NT2/D1 (cell line): ENCODE results near the gene MACIR.

Experiments
- DNase-seq: peaks from one replicate; pipeline ENCODE4 v3.0.0-alpha.2; 2011; ENCODE audit warnings: low read depth, low spot score
- H3K27me3 ChIP-seq: 2 replicates; pipeline ENCODE4 v1.6.0; 2011; ENCODE audit warnings: mild to moderate bottlenecking; ENCODE audit not compliant: insufficient read length, insufficient read depth
- H3K36me3 ChIP-seq: 2 replicates; pipeline ENCODE4 v1.6.1; 2011; ENCODE audit warnings: mild to moderate bottlenecking, low read length, mixed read lengths; ENCODE audit not compliant: insufficient read depth, insufficient read length
- H3K4me1 ChIP-seq: 2 replicates; pipeline ENCODE4 v1.5.1; 2011; ENCODE audit not compliant: insufficient read depth, insufficient read length
- H3K4me3 ChIP-seq: 2 replicates; pipeline ENCODE4 v1.5.1; 2011; ENCODE audit warnings: low read depth; ENCODE audit not compliant: insufficient read length
- H3K9ac ChIP-seq: 2 replicates; pipeline ENCODE4 v1.6.0; 2011; ENCODE audit warnings: low read depth; ENCODE audit not compliant: insufficient read length
- H3K9me3 ChIP-seq: 2 replicates; pipeline ENCODE4 v1.5.1; 2011; ENCODE audit warnings: mild to moderate bottlenecking, low read length; ENCODE audit not compliant: insufficient read depth
- SUZ12 ChIP-seq: IDR thresholded peaks from 2 replicates; pipeline ENCODE4 v1.6.1; 2011; ENCODE audit not compliant: insufficient read length, insufficient read depth; ENCODE audit errors: extremely low read depth
- YY1 ChIP-seq: IDR thresholded peaks from 2 replicates; pipeline ENCODE4 v1.6.1; 2011; ENCODE audit not compliant: insufficient read length, insufficient read depth
- ZNF274 ChIP-seq: IDR thresholded peaks from 2 replicates; pipeline ENCODE4 v1.6.1; 2011; ENCODE audit warnings: mild to moderate bottlenecking, low read depth, low read length

The MACIR gene, protein sequence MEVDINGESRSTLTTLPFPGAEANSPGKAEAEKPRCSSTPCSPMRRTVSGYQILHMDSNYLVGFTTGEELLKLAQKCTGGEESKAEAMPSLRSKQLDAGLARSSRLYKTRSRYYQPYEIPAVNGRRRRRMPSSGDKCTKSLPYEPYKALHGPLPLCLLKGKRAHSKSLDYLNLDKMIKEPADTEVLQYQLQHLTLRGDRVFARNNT

DNA sequence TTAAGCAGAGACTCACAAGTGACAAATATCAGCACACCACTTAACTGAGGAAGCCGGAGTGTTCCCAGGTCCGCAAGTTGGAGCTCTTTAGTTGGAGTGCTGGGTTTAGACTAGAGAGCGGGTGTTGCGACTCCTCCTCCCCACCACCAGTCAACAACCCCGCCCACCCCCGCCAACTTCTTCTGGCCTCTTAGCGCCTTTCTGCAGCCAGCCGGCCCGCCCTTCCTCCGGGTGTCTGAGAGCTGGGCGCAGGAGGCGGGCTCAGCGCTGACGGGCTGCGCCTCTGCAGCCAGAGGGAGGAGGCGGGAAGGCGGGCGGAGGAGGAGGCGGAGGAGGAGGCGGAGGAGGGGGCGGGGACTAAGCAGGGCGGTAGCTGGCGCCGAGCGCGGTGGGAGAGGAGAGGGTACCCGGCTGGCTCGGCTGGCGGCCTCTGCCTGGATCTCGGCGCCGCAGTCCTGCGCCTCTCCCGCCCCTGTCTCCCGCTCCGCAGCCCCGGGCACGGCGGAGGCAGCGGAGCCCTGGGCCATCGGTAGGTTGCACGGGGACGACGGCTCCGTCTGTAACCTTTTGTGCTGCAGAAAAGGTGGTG, at the start of gene MACIR:
Gene MACIR (plus strand): TSS at position 396 of the 589 bp plus-strand sequence. CDS start 17,157 bp downstream, outside the sequence.
- peak within 1 kb of the TSS; percentile 80 for H3K4me3 ChIP-seq
- H3K36me3 ChIP-seq = no peaks in the 10 kb centered on the region
- no peaks in the 10 kb centered on the region for H3K4me1 ChIP-seq
- H3K9me3 ChIP-seq = no peaks in the 10 kb centered on the region
- H3K27me3 ChIP-seq = no peaks in the 10 kb centered on the region
- no peak for TF ChIP-seq ZNF274
- TF ChIP-seq SUZ12 = no peak
- TF ChIP-seq YY1 = no peak
- peak; percentile 93 for DNase-seq
- peak within 1 kb of the TSS; percentile 92 for H3K9ac ChIP-seq

GRCh38 chr5:103209065-103209464, 49.5 kb upstream of the MACIR start:
- Histone ChIP-seq H3K9ac (no peak overlapping the region), H3K4me3 (no peak overlapping the region), H3K27me3 (no peaks in the 10 kb centered on the region), H3K9me3 (no peaks in the 10 kb centered on the region), H3K4me1 (no peaks in the 10 kb centered on the region), H3K36me3 (no peaks in the 10 kb centered on the region)
- DNase-seq = no peak
- no peak for TF ChIP-seq SUZ12
- TF ChIP-seq YY1 = no peak
- no peak for TF ChIP-seq ZNF274

GRCh38 chr5:103210952-103211351, 47.6 kb upstream of the MACIR start:
- Histone ChIP-seq H3K9me3 (no peaks in the 10 kb centered on the region), H3K9ac (no peak overlapping the region), H3K4me1 (no peaks in the 10 kb centered on the region), H3K36me3 (no peaks in the 10 kb centered on the region), H3K4me3 (no peak overlapping the region), H3K27me3 (no peaks in the 10 kb centered on the region)
- no peak for DNase-seq
- TF ChIP-seq ZNF274 = no peak
- TF ChIP-seq SUZ12 = no peak
- no peak for TF ChIP-seq YY1

GRCh38 chr5:103211576-103212561, 46.7 kb upstream of the MACIR start:
- Histone ChIP-seq H3K36me3 (no peaks in the 10 kb centered on the region), H3K27me3 (no peaks in the 10 kb centered on the region), H3K4me1 (no peaks in the 10 kb centered on the region), H3K9me3 (no peaks in the 10 kb centered on the region), H3K9ac (no peak overlapping the region), H3K4me3 (no peak overlapping the region)
- no peak for TF ChIP-seq ZNF274
- TF ChIP-seq YY1 = no peak
- no peak for TF ChIP-seq SUZ12
- DNase-seq = no peak

DNA sequence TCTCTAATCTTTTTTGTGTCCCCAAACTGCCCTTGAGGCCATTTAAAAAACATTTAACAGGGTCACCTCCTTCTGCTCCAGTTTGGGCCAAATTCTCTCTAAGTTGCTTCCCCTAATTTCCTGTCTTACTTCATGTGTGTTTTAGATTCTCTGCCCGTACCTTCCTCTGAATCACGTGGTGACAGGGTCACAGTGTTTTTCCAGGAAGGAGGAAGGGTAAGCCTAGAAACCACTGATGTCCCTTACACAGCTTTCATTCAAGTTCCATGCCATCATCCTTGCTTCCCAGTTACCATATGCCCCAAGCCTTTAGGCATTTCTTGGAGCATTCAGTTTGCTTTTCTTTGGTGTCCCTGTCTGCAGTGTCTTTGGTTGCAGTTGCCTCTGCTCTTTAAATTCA, 42.4 kb upstream of the MACIR start:
- H3K4me3 ChIP-seq = no peak overlapping the region
- no peaks in the 10 kb centered on the region for H3K27me3 ChIP-seq
- no peaks in the 10 kb centered on the region for H3K36me3 ChIP-seq
- H3K9ac ChIP-seq = no peak overlapping the region
- no peaks in the 10 kb centered on the region for H3K9me3 ChIP-seq
- no peaks in the 10 kb centered on the region for H3K4me1 ChIP-seq
- TF ChIP-seq SUZ12 (no peak), ZNF274 (no peak), YY1 (no peak)
- no peak for DNase-seq

DNA sequence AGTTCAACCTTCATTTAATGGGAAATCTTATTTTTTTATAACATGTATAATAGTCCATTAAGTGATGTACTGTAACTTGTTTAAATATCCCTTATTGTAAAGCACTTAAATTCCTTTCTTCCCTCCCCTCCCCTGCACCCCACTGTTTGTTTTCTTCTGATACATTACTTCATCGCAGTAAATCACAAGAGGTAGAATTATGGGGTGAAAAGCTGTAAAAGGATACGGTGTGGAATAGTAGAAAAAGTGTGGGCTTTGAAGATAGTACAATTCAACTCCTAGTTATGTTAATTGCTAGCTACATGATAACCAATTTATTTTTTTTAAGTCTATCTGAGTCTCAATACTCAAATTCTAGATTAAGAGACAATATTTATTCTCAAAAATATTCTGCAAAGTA, 41.9 kb upstream of the MACIR start:
- Histone ChIP-seq H3K36me3 (no peaks in the 10 kb centered on the region), H3K27me3 (no peaks in the 10 kb centered on the region), H3K9ac (no peak overlapping the region), H3K4me1 (no peaks in the 10 kb centered on the region), H3K4me3 (no peak overlapping the region), H3K9me3 (no peaks in the 10 kb centered on the region)
- DNase-seq = no peak
- TF ChIP-seq YY1 (no peak), SUZ12 (no peak), ZNF274 (no peak)

- DNase-seq = no peak
- no peak overlapping the region for H3K4me3 ChIP-seq
- H3K27me3 ChIP-seq = no peaks in the 10 kb centered on the region
- no peak overlapping the region for H3K9ac ChIP-seq
- TF ChIP-seq SUZ12 (no peak), ZNF274 (no peak), YY1 (no peak)
- no peaks in the 10 kb centered on the region for H3K4me1 ChIP-seq
- H3K36me3 ChIP-seq = no peaks in the 10 kb centered on the region
- H3K9me3 ChIP-seq = no peaks in the 10 kb centered on the region
These were observed 41.5 kb upstream of the MACIR start for GRCh38 chr5:103217101-103217500.
